Tibial nerve (tissue), 3 donors: Measurements from ENCODE around the gene SPDYA.

ENCODE experiments used
- POLR2A ChIP-seq, 2 donors: fragments of 450-650 bp; IDR thresholded peaks; one replicate each; pipeline ENCODE4 v1.6.1; 2017; ENCODE audit warnings: antibody characterized with exemption in 2 of 2, mild to moderate bottlenecking in 2 of 2, moderate library complexity in 2 of 2
- TF ChIP-seq, protein P1 (sequence below), 5 experiments: fragments of 200-600 bp in 3 of 5; fragments of 450-650 bp in 2 of 5; sonication (generic) in 3 of 5; IDR thresholded peaks; one replicate each; pipeline ENCODE4 v1.5.1; 2016 to 2019; ENCODE audit warnings: antibody characterized with exemption in 5 of 5, mild to moderate bottlenecking in 3 of 5, moderate library complexity in 2 of 5

DNA sequence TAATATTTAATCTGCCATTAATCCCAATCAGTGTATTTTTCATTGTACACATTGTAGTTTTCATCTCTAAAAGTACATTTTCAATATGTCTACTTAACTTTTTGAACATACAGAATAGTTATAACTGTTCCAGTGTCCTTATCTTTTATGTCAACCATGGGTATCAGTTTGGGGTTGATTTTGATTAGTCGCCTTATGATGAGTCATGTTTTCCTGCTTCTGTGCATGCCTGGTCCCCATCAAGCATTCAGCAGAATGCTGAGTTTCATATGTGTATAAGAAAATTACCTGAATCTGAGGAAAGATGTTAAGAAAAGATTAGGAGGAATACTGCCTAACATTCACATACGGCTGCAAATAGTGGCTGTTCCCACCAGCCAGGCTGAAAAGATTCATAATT lies 17.7 kb downstream of the SPDYA start:
- TF ChIP-seq, protein P1, sequence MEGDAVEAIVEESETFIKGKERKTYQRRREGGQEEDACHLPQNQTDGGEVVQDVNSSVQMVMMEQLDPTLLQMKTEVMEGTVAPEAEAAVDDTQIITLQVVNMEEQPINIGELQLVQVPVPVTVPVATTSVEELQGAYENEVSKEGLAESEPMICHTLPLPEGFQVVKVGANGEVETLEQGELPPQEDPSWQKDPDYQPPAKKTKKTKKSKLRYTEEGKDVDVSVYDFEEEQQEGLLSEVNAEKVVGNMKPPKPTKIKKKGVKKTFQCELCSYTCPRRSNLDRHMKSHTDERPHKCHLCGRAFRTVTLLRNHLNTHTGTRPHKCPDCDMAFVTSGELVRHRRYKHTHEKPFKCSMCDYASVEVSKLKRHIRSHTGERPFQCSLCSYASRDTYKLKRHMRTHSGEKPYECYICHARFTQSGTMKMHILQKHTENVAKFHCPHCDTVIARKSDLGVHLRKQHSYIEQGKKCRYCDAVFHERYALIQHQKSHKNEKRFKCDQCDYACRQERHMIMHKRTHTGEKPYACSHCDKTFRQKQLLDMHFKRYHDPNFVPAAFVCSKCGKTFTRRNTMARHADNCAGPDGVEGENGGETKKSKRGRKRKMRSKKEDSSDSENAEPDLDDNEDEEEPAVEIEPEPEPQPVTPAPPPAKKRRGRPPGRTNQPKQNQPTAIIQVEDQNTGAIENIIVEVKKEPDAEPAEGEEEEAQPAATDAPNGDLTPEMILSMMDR (IDR thresholded peaks at IDR 0.05), result no peak
- no peak for TF ChIP-seq POLR2A (IDR thresholded peaks at IDR 0.05)
